ENCODE data around the gene ARHGEF38.
"Not testable (repeated sequence)": the region's sequence is repeated elsewhere in the genome, so short reads cannot be mapped to it uniquely, and the experiment has no call there.

ARHGEF38 gene

DNA sequence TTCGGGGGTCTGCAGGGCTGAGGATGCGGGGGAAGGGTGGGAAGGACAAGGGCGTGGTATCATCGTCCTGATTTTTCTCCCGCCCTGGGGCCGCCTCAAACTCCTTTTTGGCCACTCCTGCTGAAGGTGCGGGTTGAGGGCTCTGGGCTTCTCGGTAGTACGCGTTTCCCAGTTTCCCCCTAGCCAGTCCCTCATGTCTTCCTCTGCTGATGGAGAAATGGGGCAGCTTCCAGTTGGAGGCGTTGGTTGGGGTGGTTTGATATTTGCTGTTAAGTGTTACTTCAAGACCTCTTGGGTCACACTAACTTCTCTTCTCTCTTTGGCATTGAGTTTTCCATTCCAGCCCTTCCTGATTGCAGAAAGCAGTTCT is 156.6 kb downstream of the ARHGEF38 start:
- FAIRE-seq (no peak), DNase-seq (ENCODE audit: insufficient read length, low spot score) (no peak)

DNA sequence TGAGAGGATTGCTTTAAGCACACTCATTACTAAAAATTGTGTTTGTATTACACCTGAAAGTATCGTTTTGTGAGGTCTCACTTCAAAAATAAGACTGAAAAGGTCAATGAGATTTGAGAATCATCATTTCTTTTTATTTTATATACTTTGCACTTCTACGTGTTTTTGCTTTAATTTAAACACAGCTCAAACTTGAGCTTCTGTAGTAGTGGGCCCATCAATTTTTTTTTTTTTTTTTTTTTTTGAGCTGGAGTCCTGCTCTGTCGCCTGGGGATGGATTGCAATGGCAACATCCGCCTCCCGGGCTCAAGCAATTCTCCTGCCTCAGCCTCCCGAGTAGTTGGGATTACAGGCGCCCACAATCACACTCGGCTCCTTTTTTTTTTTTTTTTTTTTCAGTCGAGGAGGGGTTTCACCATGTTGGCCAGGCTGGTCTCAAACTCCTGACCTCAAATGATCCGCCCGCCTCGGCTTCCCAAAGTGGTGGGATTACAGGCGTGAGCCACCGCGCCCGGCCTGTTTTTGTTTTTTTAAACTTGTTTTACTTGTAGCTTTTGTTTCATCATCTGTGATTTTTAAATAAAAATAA is 157.7 kb downstream of the ARHGEF38 start:
- DNase-seq (ENCODE audit: insufficient read length, low spot score) (no peak), FAIRE-seq (no peak)

GRCh38 chr4:105710678-105711077 is 158.3 kb downstream of the ARHGEF38 start:
- DNase-seq (ENCODE audit: insufficient read length, low spot score) = no peak
- no peak for FAIRE-seq

DNA sequence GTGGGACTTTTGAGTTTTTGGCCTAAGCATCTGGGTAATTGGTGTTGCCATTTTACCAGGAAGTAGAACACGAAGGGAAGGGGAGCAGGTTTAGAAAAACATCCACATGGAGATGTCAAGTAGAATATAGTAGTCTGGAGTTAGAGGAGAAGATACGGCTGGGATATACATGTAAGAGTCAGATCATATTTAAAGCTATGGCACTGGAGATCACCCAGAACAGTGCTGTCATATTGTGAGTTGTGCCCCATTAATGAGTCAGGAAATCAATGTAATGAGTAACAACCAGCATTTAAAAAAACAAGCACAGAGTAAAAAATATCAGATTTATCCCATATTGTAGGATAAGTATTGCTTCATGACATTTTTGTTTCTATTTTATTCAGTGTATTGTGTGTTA is 160.3 kb downstream of the ARHGEF38 start:
- FAIRE-seq (peak; percentile 23), DNase-seq (ENCODE audit: insufficient read length, low spot score) (no peak)

- DNase-seq (ENCODE audit: insufficient read length, low spot score) = no peak
- peak; percentile 83 for FAIRE-seq
Observed at GRCh38 chr4:105714071-105714521, 161.7 kb downstream of the ARHGEF38 start.

- DNase-seq (ENCODE audit: insufficient read length, low spot score) = no peak
- FAIRE-seq = peak; percentile 70
Observed at GRCh38 chr4:105714932-105715331, 162.5 kb downstream of the ARHGEF38 start.

DNA sequence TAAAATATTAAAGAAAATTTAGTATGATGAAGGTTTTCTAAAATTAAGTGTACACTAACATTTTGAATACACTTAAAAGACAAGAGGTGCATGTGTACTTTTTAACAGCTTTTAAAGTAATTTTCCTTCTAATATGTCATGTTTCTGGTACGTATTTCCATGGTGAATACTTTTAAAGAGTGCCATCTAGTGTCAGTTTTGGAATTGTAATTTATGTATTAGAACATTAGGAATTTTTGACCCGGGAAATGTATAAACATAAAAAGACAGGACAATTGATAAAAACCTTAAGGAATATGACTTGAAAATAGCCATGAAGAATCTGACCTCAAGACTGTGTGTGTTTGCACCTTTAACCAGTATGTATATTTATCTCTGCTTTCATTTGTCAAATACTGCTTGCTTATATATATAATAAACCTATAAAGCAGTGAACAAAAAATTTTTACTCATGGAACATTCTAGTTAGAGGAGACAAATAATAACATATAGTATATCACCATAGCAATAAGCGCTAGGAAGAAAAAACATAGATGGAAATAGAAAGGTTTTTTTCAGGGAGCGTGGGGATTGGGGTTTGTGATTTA is 163.4 kb downstream of the ARHGEF38 start:
- FAIRE-seq (peak; percentile 90), DNase-seq (ENCODE audit: insufficient read length, low spot score) (no peak)

DNA sequence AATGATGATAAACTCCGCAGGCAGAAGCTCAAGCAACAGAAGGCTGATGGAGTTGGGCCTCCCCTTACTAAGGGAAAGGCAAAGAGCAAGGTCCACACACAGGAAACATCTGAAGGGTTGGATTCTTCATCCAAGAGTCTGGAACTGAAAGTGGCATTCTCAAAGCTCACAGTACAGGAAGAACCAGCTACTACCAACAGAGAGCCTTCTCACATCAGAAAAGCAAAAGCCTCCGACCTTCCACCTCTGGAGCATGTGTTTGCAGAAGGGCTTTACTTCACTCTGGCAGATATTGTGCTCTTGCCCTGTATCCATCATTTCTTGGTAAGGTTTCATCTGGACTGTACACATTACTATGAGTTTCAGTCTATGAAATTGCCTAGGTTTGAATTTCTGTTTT is 166.8 kb downstream of the ARHGEF38 start:
- DNase-seq (ENCODE audit: insufficient read length, low spot score) (no peak), FAIRE-seq (no peak)

DNA sequence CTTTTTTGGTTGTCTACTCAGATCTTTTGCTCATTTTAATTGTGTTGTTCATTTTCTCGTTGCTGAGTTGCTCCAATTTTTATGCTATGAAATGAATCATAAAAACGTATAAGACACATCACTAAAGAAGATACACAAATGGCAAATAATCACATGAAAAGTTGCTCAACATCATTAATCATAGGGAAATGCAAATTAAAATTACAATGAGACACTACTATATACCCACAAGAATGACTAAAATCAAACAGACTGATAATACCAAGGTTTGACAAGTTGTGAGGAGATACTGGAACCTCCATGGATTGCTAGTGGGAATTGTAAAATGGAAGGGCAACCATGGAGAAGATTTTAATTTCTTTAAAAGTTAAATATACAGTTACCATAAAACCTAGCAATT is 173.2 kb downstream of the ARHGEF38 start:
- DNase-seq (ENCODE audit: insufficient read length, low spot score) = no peak
- no peak for FAIRE-seq

DNA sequence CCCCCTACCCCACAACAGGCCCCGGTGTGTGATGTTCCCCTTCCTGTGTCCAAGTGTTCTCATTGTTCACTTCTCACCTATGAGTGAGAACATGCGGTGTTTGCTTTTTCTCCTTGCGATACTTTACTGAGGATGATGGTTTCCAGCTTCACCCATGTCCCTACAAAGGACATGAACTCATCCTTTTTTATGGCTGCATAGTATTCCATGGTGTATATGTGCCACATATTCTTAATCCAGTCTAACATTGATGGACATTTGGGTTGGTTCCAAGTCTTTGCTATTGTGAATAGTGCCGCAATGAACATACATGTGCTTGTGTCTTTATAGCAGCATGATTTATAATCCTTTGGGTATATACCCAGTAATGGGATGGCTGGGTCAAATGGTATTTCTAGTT is 177.5 kb downstream of the ARHGEF38 start:
- not testable (repeated sequence) for DNase-seq (ENCODE audit: insufficient read length, low spot score); FAIRE-seq

All from GM19239 (cell line).